Peyer's patch (tissue), 4 donors: Measurements from ENCODE around the gene ASAP2.

Experiments
- POLR2A ChIP-seq, 2 donors: fragments of 450-650 bp; IDR thresholded peaks; one replicate each; pipeline ENCODE4 v1.5.1; 2017; ENCODE audit warnings: antibody characterized with exemption in 2 of 2, mild to moderate bottlenecking in 2 of 2, moderate library complexity in 2 of 2
- TF ChIP-seq, protein P1 (sequence below), 6 experiments: fragments of 450-650 bp in 4 of 6; fragments of 200-600 bp in 2 of 6; sonication (generic) in 1 of 6; IDR thresholded peaks; one replicate each; pipeline ENCODE4 v1.5.1; 2017 to 2019; ENCODE audit warnings: antibody characterized with exemption in 6 of 6, mild to moderate bottlenecking in 3 of 6, moderate library complexity in 1 of 6

- TF ChIP-seq, protein P1, sequence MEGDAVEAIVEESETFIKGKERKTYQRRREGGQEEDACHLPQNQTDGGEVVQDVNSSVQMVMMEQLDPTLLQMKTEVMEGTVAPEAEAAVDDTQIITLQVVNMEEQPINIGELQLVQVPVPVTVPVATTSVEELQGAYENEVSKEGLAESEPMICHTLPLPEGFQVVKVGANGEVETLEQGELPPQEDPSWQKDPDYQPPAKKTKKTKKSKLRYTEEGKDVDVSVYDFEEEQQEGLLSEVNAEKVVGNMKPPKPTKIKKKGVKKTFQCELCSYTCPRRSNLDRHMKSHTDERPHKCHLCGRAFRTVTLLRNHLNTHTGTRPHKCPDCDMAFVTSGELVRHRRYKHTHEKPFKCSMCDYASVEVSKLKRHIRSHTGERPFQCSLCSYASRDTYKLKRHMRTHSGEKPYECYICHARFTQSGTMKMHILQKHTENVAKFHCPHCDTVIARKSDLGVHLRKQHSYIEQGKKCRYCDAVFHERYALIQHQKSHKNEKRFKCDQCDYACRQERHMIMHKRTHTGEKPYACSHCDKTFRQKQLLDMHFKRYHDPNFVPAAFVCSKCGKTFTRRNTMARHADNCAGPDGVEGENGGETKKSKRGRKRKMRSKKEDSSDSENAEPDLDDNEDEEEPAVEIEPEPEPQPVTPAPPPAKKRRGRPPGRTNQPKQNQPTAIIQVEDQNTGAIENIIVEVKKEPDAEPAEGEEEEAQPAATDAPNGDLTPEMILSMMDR (IDR thresholded peaks at IDR 0.05): no peak
- no peak for TF ChIP-seq POLR2A (IDR thresholded peaks at IDR 0.05)
Observed at GRCh38 chr2:9276901-9277451, 70.4 kb downstream of the ASAP2 start.
